Measurements from ENCODE around the gene LPAR6. TPM values are rescaled to one million over a fixed set of nuclear protein-coding genes. Genes with fewer than 3 reads are reported as not detected.
"Not testable (repeated sequence)": the region's sequence is repeated elsewhere in the genome, so short reads cannot be mapped to it uniquely, and the experiment has no call there.

LPAR6 gene
- 30.9 TPM for total RNA-seq
- long read RNA-seq, partial matches to known transcripts: 41 of 46 reads
- long read RNA-seq, other reads (novel, unspliced or antisense): 2 of 46 reads

DNA sequence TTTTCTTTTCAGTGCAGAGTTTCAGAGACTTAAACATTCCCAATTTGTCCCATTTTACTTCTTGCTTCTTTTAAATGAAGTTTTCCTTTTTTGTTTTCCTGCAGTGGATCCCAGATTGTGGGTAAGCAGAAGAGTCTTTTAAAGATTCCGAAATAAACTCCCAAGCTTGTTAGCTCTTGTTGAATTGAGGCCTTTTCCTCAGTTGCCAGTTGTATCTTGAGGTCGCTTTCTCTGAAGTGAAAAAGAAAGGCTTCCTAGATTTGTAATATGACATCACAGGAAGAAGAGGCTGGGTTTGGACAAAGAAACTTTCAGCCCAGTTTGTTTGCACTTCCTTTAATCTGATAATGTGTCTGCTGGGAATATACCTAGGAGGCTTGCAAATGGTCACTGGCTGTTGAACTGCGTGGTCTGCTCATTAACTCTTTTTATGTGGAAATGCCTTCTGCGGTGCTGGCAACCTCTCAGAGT, at the start of gene LPAR6:
Gene LPAR6 (minus strand): TSS at position 233 of the 471 bp plus-strand sequence. CDS start 690 bp downstream, outside the sequence.
- intact Hi-C loops (cut with DNase I): no loop called here
- Histone ChIP-seq H3K9me3 (no peaks in the 10 kb centered on the region), H3K4me1 (peaks cover 23% of the 10 kb centered on the region), H3K4me3 (peak within 1 kb of the TSS; percentile 68), H3K27me3 (no peaks in the 10 kb centered on the region), H3K27ac (peak within 1 kb of the TSS; percentile 88), H3K36me3 (no peaks in the 10 kb centered on the region)
- ATAC-seq (peak; percentile 81), DNase-seq (no peak)
- TF ChIP-seq, protein P1, sequence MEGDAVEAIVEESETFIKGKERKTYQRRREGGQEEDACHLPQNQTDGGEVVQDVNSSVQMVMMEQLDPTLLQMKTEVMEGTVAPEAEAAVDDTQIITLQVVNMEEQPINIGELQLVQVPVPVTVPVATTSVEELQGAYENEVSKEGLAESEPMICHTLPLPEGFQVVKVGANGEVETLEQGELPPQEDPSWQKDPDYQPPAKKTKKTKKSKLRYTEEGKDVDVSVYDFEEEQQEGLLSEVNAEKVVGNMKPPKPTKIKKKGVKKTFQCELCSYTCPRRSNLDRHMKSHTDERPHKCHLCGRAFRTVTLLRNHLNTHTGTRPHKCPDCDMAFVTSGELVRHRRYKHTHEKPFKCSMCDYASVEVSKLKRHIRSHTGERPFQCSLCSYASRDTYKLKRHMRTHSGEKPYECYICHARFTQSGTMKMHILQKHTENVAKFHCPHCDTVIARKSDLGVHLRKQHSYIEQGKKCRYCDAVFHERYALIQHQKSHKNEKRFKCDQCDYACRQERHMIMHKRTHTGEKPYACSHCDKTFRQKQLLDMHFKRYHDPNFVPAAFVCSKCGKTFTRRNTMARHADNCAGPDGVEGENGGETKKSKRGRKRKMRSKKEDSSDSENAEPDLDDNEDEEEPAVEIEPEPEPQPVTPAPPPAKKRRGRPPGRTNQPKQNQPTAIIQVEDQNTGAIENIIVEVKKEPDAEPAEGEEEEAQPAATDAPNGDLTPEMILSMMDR (IDR thresholded peaks at IDR 0.05): no peak

DNA sequence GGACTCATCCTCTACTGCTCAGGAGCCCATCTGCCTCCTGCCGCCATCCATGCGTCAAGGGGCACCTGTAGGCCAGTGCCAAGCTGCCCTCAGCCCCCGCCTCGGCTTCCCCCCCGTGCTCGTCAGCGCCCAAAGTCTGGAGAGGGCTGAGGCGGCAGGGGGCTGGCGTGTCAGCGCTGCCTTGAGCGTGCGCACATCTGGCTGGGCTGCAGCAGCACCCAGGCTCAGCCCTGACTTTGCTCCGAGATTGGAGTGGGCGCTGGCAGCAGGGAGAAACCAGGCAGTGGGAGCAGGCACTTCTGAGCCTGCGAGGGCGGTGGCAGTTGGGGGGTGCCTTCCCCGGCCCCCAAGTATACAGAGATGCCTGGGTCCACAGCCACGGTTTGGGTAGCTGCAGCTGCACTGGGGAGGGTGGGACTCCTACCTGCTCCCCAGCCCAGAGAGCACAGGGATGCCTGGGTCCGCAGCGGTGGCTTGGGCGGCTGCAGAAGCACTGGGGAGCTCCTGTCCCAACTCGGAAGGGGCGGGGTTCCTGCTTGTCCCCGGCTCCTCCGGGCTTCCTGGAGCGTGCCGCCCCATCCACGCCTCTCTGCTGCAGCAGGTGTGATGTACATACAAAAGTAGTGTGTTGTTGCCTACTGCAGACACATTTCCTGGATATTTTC, 44.8 kb upstream of the LPAR6 start:
- H3K4me1 ChIP-seq: no peaks in the 10 kb centered on the region
- TF ChIP-seq, protein P1 (IDR thresholded peaks at IDR 0.05): no peak
- DNase-seq (peak; percentile 61), ATAC-seq (peak; percentile 29)
- H3K4me3 ChIP-seq: no peak overlapping the region
- no peaks in the 10 kb centered on the region for H3K9me3 ChIP-seq
- no peak overlapping the region for H3K27ac ChIP-seq
- intact Hi-C loops (cut with DNase I): no loop called here
- H3K27me3 ChIP-seq: no peaks in the 10 kb centered on the region
- H3K36me3 ChIP-seq: peaks cover 64% of the 10 kb centered on the region

- H3K4me1 ChIP-seq: no peaks in the 10 kb centered on the region
- no peak overlapping the region for H3K27ac ChIP-seq
- no peaks in the 10 kb centered on the region for H3K27me3 ChIP-seq
- peaks cover 53% of the 10 kb centered on the region for H3K36me3 ChIP-seq
- DNase-seq (peak; percentile 51), ATAC-seq (no peak)
- TF ChIP-seq, protein P1 (IDR thresholded peaks at IDR 0.05): no peak
- no peaks in the 10 kb centered on the region for H3K9me3 ChIP-seq
- intact Hi-C loops (cut with DNase I): no loop called here
- H3K4me3 ChIP-seq: no peak overlapping the region
Observed at GRCh38 chr13:48456546-48456945, 43.6 kb upstream of the LPAR6 start.

DNA sequence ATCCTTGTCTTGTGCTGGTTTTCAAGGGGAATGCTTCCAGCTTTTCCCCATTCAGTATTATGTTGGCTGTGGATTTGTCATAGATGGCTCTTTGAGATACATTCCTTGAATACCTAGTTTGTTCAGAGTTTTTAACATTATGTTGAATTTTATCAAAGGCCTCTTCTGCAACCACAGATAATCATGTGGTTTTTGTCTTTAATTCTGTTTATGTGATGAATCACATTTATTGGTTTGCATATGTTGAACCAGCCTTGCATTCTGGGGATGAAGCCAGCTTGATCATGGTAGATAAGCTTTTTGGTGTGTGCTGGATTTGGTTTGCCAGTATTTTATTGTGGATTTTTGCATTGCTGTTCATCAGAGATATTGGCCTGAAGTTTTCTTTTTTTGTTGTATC, 38.3 kb upstream of the LPAR6 start:
- Histone ChIP-seq H3K36me3 (peaks cover 23% of the 10 kb centered on the region), H3K9me3 (peaks cover 12% of the 10 kb centered on the region), H3K4me1 (peaks cover 13% of the 10 kb centered on the region)
- intact Hi-C loops (cut with DNase I); H3K27ac ChIP-seq; H3K27me3 ChIP-seq; ATAC-seq; H3K4me3 ChIP-seq; DNase-seq: not testable (repeated sequence)

DNA sequence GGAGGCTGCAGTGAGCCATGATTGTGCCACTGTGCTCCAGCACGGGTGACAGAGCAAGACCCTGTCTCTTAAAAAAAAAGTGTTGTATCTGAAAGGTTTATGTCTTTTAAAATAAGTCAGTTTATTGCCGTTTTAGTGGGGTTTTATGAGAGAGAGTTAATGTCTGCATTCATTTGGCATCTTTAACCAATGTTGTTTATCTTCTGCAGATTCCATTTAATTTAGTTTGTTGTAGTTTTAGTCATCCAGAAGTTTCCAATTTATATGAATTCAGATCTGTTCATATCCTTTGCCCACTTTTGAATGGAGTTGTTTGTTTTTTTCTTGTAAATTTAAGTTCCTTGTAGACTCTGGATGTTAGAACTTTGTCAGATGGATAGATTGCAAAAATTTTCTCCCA, 36.7 kb upstream of the LPAR6 start:
- peak overlapping the region; percentile 52 for H3K27ac ChIP-seq
- H3K4me1 ChIP-seq: peaks cover 13% of the 10 kb centered on the region
- intact Hi-C loops (cut with DNase I): no loop called here
- peaks cover 19% of the 10 kb centered on the region for H3K36me3 ChIP-seq
- TF ChIP-seq, protein P1 (IDR thresholded peaks at IDR 0.05): no peak
- ATAC-seq (no peak), DNase-seq (no peak)
- H3K9me3 ChIP-seq: peaks cover 12% of the 10 kb centered on the region
- no peak overlapping the region for H3K4me3 ChIP-seq
- H3K27me3 ChIP-seq: no peaks in the 10 kb centered on the region

DNA sequence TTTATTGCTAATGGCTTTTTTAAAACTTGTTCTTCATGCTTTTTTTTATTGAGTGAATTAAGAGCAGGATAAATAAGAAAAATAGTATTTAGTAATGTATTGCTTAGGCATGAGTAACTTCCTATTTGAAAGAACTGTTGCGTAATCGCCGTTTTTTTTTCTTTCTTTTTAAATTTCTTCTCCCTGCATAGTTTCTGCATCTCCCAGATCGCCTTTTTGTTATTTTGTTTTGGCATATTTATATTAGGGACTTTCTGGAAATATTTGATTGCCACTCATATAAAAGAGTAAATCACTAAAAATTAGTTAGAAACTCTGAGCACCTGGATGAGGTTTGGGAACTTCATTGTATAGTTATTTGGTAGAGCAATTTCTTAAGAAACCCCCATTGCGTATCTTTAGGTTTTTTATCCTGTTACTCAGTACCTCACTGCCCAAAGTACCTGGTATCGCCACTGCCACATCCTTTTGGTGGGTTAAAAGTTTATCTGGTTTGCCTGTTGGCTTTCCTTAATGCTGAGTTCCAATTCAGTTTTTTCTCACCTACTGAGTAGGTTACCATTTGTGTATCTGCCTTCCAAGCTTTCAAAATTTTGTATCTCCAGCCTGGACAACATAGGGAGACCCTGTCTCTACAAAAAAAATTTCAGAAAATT, 36.2 kb upstream of the LPAR6 start:
- intact Hi-C loops (cut with DNase I): no loop called here
- Histone ChIP-seq H3K36me3 (peaks cover 13% of the 10 kb centered on the region), H3K4me3 (peak overlapping the region; percentile 18), H3K4me1 (peaks cover 13% of the 10 kb centered on the region), H3K27me3 (no peaks in the 10 kb centered on the region), H3K27ac (peak overlapping the region; percentile 52), H3K9me3 (peaks cover 12% of the 10 kb centered on the region)
- DNase-seq (no peak), ATAC-seq (no peak)
- TF ChIP-seq, protein P1 (IDR thresholded peaks at IDR 0.05): no peak
